Measurements from ENCODE around the gene CHRNB1. TPM values are rescaled to one million over a fixed set of nuclear protein-coding genes. Genes with fewer than 3 reads are reported as not detected.

Gene CHRNB1
- total and polyA plus RNA-seq, 2 of the 8 experiments (the other 6 are each of a cell fraction or from before 2014, with no cell fraction given) = 14.1 to 28.2 TPM

DNA sequence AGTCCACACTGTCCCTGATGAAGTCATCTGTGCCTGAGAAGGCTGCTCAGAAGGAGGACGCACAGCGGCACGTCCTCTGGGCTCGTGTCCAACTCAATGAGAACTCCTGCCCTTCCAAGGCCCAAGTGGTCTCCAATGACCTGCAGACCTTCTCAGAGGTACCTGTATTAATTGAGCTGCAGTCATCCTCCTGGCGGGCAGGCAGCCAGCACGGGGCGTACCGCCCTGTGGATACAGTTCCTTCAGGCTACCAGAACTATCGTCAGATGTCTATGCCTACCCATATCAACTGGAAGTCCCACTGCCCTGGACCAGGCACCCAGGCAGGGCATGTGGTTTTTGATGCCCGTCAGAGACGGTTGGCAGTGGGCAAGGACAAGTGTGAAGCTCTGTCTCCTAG lies 12.6 kb upstream of the CHRNB1 start:
- Histone ChIP-seq H3K4me2 (ENCODE audit: insufficient read depth in 1 of 2, low read depth in 2 of 2, low read length in 2 of 2) (no peak overlapping the region), H3K79me2 (ENCODE audit: control insufficient read depth in 1 of 2, insufficient read depth in 2 of 2, low read length in 2 of 2) (no peaks in the 10 kb centered on the region), H3K56ac (replicated peaks; ENCODE audit: insufficient read length, low read depth, low read length) (no peak overlapping the region), H3K27ac (ENCODE audit: low read depth, low read length) (no peak overlapping the region), H2BK20ac (ENCODE audit: low read length) (no peak overlapping the region), H3K23ac (ENCODE audit: insufficient read length) (no peak overlapping the region), H3K4me1 (replicated peaks in 1 of 4; ENCODE audit: control insufficient read depth in 3 of 4, insufficient read depth in 4 of 4, low read length in 3 of 4) (peaks cover 0 to 8% (median 4%) of the 10 kb centered on the region in 4 experiments; a peak in 5 of 7 replicates), H3K9ac (replicated peaks in 1 of 4; ENCODE audit: extremely low read depth in 1 of 4, low read depth in 3 of 4, low read length in 3 of 4) (no peak overlapping the region), H3K27me3 (replicated peaks in 1 of 4; ENCODE audit: control insufficient read depth in 3 of 4, extremely low read depth in 1 of 4, insufficient read depth in 3 of 4, low read length in 3 of 4) (peaks cover 0 to 5% (median 0%) of the 10 kb centered on the region in 4 experiments; a peak in 1 of 7 replicates), H4K20me1 (replicated peaks in 1 of 2; ENCODE audit: control insufficient read depth in 1 of 2, insufficient read depth in 2 of 2, low read length in 2 of 2) (no peaks in the 10 kb centered on the region), H2AFZ (ENCODE audit: low read length) (no peak overlapping the region), H3K9me3 (ENCODE audit: insufficient read depth in 2 of 2, low read depth in 1 of 2, low read length in 1 of 2) (no peaks in the 10 kb centered on the region), H2AK5ac (ENCODE audit: low read depth, low read length) (no peak overlapping the region), H3K79me1 (ENCODE audit: low read depth, low read length) (no peaks in the 10 kb centered on the region), H3K4ac (replicated peaks; ENCODE audit: insufficient read length, low read depth, low read length) (no peak overlapping the region), H3K36me3 (ENCODE audit: control insufficient read depth in 2 of 4, insufficient read depth in 4 of 4, low read length in 3 of 4) (no peaks in the 10 kb centered on the region), H2BK15ac (ENCODE audit: low read length) (no peak overlapping the region), H4K5ac (ENCODE audit: insufficient read length, low read depth, low read length) (no peak overlapping the region), H3K23me2 (ENCODE audit: low read depth, low read length) (peaks cover 12% of the 10 kb centered on the region), H2BK120ac (replicated peaks; ENCODE audit: low read depth, low read length) (no peak overlapping the region), H2BK12ac (ENCODE audit: low read depth, low read length) (no peak overlapping the region), H4K91ac (replicated peaks; ENCODE audit: insufficient read length, low read length) (no peak overlapping the region), H3K4me3 (ENCODE audit: extremely low read depth in 1 of 4, insufficient read depth in 2 of 4, low read depth in 3 of 4, low read length in 4 of 4) (no peak overlapping the region), H4K8ac (ENCODE audit: extremely low read depth, insufficient read depth, low read length) (no peak overlapping the region), H2BK5ac (ENCODE audit: low read depth, low read length) (no peak overlapping the region), H3K18ac (ENCODE audit: extremely low read depth, low read length) (no peak overlapping the region), H3K14ac (ENCODE audit: insufficient read length) (no peak overlapping the region)
- no peak for DNase-seq (ENCODE audit: low read depth in 1 of 2, low spot score in 2 of 2)
- FAIRE-seq = no peak
- WGBS, 2 experiments (ENCODE audit: extremely low coverage in 1 of 2, insufficient coverage in 1 of 2, insufficient read length in 1 of 2, insufficient replicate concordance in 2 of 2, low coverage in 1 of 2, low lambda C conversion rate in 2 of 2, missing lambda C conversion rate in 1 of 2) = 93% methylated on average over 11 of the region's 11 CpGs; no CpG with 5 or more reads in 1 of the 2 experiments
- POLR2A ChIA-PET (ENCODE audit: partially characterized antibody) = interaction anchor here (0.7 to 2.2 kb wide), 6 partner anchors 22 to 145 kb away, joined by 3 to 6 read pairs (median 3); partner anchors contain the start of gene TMEM256
- CTCF ChIA-PET (ENCODE audit: partially characterized antibody) = interaction anchor here (0.6 to 2.4 kb wide), 9 partner anchors 9 to 128 kb away, joined by 3 to 6 read pairs (median 4); partner anchors contain the start of gene SPEM1
- TF ChIP-seq BACH1 (IDR thresholded peaks at IDR 0.05; ENCODE audit: low read length) = no peak
- TF ChIP-seq, protein P1, sequence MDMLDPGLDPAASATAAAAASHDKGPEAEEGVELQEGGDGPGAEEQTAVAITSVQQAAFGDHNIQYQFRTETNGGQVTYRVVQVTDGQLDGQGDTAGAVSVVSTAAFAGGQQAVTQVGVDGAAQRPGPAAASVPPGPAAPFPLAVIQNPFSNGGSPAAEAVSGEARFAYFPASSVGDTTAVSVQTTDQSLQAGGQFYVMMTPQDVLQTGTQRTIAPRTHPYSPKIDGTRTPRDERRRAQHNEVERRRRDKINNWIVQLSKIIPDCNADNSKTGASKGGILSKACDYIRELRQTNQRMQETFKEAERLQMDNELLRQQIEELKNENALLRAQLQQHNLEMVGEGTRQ (IDR thresholded peaks at IDR 0.05; ENCODE audit: low read length) = no peak
- no peak for TF ChIP-seq CTCF (IDR thresholded peaks at IDR 0.05; ENCODE audit: control extremely low read depth in 1 of 3, insufficient read depth in 1 of 3, low read depth in 1 of 3, low read length in 3 of 3)
- TF ChIP-seq SUZ12 (IDR thresholded peaks at IDR 0.05; ENCODE audit: low read length) = no peak
- no peak for TF ChIP-seq FOSL1 (IDR thresholded peaks at IDR 0.05; ENCODE audit: insufficient read depth, low read depth, low read length)
- no peak for TF ChIP-seq ZNF274 (IDR thresholded peaks at IDR 0.05; ENCODE audit: borderline replicate concordance, extremely low read depth, low read length)
- no peak for TF ChIP-seq SRF (IDR thresholded peaks at IDR 0.05; ENCODE audit: low read depth, low read length)
- no peak for TF ChIP-seq SIX5 (IDR thresholded peaks at IDR 0.05; ENCODE audit: low read depth, low read length)
- no peak for TF ChIP-seq RAD21 (IDR thresholded peaks at IDR 0.05 in 1 of 2, conservative IDR thresholded peaks at IDR 0.05 in 1 of 2; ENCODE audit: low read depth in 2 of 2, low read length in 2 of 2)
